ENCODE measurements around the gene INSC. TPM values are rescaled to one million over a fixed set of nuclear protein-coding genes. Genes with fewer than 3 reads are reported as not detected.
A peak's percentile ranks its signal among the peaks of the same experiment; 100 is the strongest.

Gene INSC
- total and polyA plus RNA-seq, 4 donors = 0.63 to 1.3 (median 1.0) TPM

DNA sequence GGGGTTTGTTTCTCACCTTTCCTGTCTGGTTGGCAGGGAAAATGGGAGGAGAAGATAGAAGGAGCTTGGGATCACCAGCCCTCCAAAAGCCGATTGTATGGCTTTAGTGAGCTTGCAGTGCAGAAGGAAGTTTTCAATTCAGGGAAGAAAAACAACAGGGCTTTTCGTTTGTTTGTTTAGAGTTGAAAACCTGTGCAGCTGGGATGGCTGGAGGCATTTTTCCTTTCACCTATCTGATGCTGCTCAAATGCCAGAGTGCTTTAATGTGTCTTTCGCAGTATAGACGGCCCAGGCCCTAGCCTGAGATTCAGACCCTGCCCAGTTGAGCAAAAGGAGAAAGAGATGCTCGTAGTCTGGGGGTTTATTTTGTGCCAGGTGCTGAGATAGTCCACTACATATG, 87.9 kb downstream of the INSC start:
- Histone ChIP-seq H3K9me3 (ENCODE audit: control insufficient read depth, low read length) (no peaks in the 10 kb centered on the region), H3K36me3 (ENCODE audit: control insufficient read depth in 1 of 2, insufficient read depth in 2 of 2, low read length in 1 of 2) (no peaks in the 10 kb centered on the region), H3K27ac (ENCODE audit: low read depth in 1 of 2, low read length in 2 of 2) (no peak overlapping the region), H3K4me1 (ENCODE audit: control insufficient read depth in 1 of 2, insufficient read depth in 2 of 2, low read length in 2 of 2) (peaks cover 0 to 10% of the 10 kb centered on the region in 2 donors), H3K4me3 (ENCODE audit: low read length in 2 of 2) (no peak overlapping the region), H3K27me3 (ENCODE audit: control insufficient read depth in 1 of 2, insufficient read depth in 2 of 2, low read length in 1 of 2) (no peaks in the 10 kb centered on the region)
- DNase-seq (no peak), ATAC-seq (ENCODE audit: low FRiP score) (no peak)
- WGBS, 2 donors = 93 to 96% methylated on average over 5 of the region's 5 CpGs
- intact Hi-C loops (cut with DNase I) = loop anchor here (5.0 to 10.0 kb wide), 3 partner anchors 225 to 298 kb away; partner anchors contain the start of gene CALCA (in 1 of the 2)

DNA sequence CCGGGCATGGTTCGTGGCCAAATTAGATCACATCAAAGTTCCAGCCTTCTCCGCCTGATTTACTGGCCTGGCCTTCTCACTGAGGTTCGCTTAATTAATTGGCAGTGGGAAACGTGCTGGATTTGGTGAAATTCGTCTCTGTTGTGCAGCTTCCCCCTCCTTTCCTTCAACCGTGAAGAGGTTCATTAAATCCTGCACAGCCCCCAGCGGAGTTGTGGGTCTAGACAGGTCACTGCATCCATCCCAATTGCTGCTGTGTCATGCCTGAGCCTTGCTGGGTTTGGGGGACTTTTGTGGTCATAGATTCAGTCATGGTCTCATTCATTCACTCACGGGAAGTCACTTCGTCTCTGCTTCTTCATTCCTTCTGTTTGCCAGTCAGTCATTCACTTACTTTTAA, 90.0 kb downstream of the INSC start:
- peaks cover 0 to 4% of the 10 kb centered on the region in 2 donors for H3K4me1 ChIP-seq (ENCODE audit: control insufficient read depth in 1 of 2, insufficient read depth in 2 of 2, low read length in 2 of 2)
- intact Hi-C loops (cut with DNase I) = loop anchor here (5.0 to 10.0 kb wide), 4 partner anchors 37 to 300 kb away; partner anchors contain the start of gene CALCA (in 1 of the 2)
- WGBS, 2 donors = 93 to 96% methylated on average over 10 of the region's 10 CpGs
- no peak for DNase-seq
- no peak overlapping the region for H3K4me3 ChIP-seq (ENCODE audit: low read length in 2 of 2)
- H3K9me3 ChIP-seq (ENCODE audit: control insufficient read depth, low read length) = no peaks in the 10 kb centered on the region
- no peak overlapping the region for H3K27ac ChIP-seq (ENCODE audit: low read depth in 1 of 2, low read length in 2 of 2)
- H3K27me3 ChIP-seq (ENCODE audit: control insufficient read depth in 1 of 2, insufficient read depth in 2 of 2, low read length in 1 of 2) = no peaks in the 10 kb centered on the region
- H3K36me3 ChIP-seq (ENCODE audit: control insufficient read depth in 1 of 2, insufficient read depth in 2 of 2, low read length in 1 of 2) = no peaks in the 10 kb centered on the region
- ATAC-seq (ENCODE audit: low FRiP score) = no peak

DNA sequence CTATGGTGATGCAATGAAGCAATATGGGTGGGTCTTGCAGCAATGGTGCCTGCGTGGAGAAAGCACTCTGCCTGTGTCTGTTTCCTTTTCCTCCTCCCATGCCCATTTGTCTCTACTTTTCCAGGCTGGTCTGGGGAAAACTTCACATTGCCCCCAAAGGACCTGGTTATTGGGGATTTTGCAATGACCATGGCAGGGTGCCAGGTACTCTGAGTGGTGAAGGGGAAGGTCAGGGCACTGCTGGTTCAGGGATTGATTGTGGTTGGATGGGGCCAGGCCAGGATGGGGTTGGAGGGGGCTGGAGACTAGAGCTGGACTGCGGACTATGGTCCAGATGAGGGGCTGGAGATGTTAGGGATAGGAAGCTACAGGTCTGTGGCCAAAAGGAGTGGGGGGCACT, 92.1 kb downstream of the INSC start:
- 94 to 100% methylated on average over 2 of the region's 2 CpGs for WGBS, 2 donors
- Histone ChIP-seq H3K36me3 (ENCODE audit: control insufficient read depth in 1 of 2, insufficient read depth in 2 of 2, low read length in 1 of 2) (no peaks in the 10 kb centered on the region), H3K4me3 (ENCODE audit: low read length in 2 of 2) (no peak overlapping the region), H3K27ac (ENCODE audit: low read depth in 1 of 2, low read length in 2 of 2) (no peak overlapping the region), H3K9me3 (ENCODE audit: control insufficient read depth, low read length) (no peaks in the 10 kb centered on the region), H3K4me1 (ENCODE audit: control insufficient read depth in 1 of 2, insufficient read depth in 2 of 2, low read length in 2 of 2) (no peaks in the 10 kb centered on the region), H3K27me3 (ENCODE audit: control insufficient read depth in 1 of 2, insufficient read depth in 2 of 2, low read length in 1 of 2) (no peaks in the 10 kb centered on the region)
- DNase-seq (no peak), ATAC-seq (ENCODE audit: low FRiP score) (no peak)
- intact Hi-C loops (cut with DNase I) = loop anchor here (5.0 to 10.0 kb wide), 3 partner anchors 39 to 302 kb away; partner anchors contain the start of gene CALCA (in 1 of the 2)

DNA sequence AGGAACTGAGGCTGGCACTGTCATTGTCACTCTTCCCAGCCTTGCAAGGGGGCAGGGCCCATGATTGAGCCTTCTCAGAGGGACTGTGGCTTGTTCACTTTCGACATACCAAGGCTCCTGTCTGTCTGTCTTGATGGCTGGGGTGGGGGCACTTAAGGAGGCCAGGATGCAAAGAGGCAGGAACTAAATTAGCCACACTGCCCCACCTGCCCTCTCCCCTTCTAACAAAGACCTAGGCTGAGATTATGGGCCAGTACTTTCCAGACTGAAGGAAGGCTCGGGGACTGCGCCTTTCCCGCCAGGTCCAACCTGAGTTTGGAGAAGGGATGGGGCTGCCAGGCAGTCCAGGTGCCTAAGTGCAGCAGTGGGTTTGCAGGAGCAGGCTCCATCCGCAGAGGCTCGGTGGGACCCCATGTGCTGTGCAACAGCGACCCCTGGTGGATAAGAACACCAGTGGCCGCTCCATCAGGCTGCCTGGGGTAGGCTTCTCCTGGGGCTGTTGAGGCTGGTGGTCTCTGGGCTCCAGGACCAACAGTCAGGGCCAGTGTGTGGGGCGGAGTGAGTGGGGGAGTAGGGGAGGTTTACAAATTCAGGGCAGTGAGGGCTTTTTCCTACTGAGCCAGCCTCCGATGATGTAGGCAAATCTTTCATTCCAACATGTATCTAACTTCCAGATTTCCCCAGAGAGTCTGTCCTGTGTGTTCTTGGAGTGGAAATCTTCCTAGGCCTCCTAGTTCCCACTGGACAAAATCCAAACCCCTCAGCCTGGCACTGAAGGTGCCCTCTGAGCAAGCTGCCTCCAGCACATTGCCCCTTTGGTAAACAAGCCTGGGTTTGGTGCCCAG, 93.9 kb downstream of the INSC start:
- no peaks in the 10 kb centered on the region for H3K36me3 ChIP-seq (ENCODE audit: control insufficient read depth in 1 of 2, insufficient read depth in 2 of 2, low read length in 1 of 2)
- intact Hi-C loops (cut with DNase I) = loop anchor here (1.0 to 10.0 kb wide), 5 partner anchors 41 to 304 kb away; partner anchors contain the start of gene CALCA (in 1 of the 2)
- no peak overlapping the region for H3K4me3 ChIP-seq (ENCODE audit: low read length in 2 of 2)
- ATAC-seq (ENCODE audit: low FRiP score) (peak; percentile 91), DNase-seq (peak; percentile 77 to 89)
- no peaks in the 10 kb centered on the region for H3K4me1 ChIP-seq (ENCODE audit: control insufficient read depth in 1 of 2, insufficient read depth in 2 of 2, low read length in 2 of 2)
- H3K27ac ChIP-seq (ENCODE audit: low read depth in 1 of 2, low read length in 2 of 2) = no peak overlapping the region
- 15 to 19% methylated on average over 10 of the region's 10 CpGs for WGBS, 2 donors
- H3K9me3 ChIP-seq (ENCODE audit: control insufficient read depth, low read length) = no peaks in the 10 kb centered on the region
- no peaks in the 10 kb centered on the region for H3K27me3 ChIP-seq (ENCODE audit: control insufficient read depth in 1 of 2, insufficient read depth in 2 of 2, low read length in 1 of 2)

DNA sequence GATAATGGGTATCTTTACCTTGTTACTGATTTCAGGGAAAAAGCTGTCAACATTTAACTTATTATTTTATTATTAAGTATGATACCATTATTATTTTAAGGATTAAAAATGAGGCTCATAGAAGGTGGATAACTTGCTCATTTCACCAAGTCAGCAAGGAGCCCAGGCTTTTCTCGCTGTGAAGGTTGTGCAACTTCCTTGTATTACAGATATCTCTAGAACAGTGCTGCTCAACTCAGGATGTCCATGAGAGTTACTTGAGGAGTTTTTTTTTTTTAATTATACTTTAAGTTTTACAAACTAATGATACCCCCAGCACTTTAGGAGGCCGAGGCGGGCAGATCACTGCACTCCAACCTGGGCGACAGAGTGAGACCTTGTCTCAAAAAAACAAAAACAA, 98.2 kb downstream of the INSC start:
- DNase-seq = no peak
- Histone ChIP-seq H3K9me3 (ENCODE audit: control insufficient read depth, low read length) (no peaks in the 10 kb centered on the region), H3K4me3 (ENCODE audit: low read length in 2 of 2) (no peak overlapping the region), H3K27ac (ENCODE audit: low read depth in 1 of 2, low read length in 2 of 2) (no peak overlapping the region), H3K4me1 (ENCODE audit: control insufficient read depth in 1 of 2, insufficient read depth in 2 of 2, low read length in 2 of 2) (no peaks in the 10 kb centered on the region), H3K36me3 (ENCODE audit: control insufficient read depth in 1 of 2, insufficient read depth in 2 of 2, low read length in 1 of 2) (peaks cover 0 to 4% of the 10 kb centered on the region in 2 donors), H3K27me3 (ENCODE audit: control insufficient read depth in 1 of 2, insufficient read depth in 2 of 2, low read length in 1 of 2) (no peaks in the 10 kb centered on the region)
- 94 to 95% methylated on average over 4 of the region's 4 CpGs for WGBS, 2 donors
- no peak for ATAC-seq (ENCODE audit: low FRiP score)
- intact Hi-C loops (cut with DNase I) = no loop called here

DNA sequence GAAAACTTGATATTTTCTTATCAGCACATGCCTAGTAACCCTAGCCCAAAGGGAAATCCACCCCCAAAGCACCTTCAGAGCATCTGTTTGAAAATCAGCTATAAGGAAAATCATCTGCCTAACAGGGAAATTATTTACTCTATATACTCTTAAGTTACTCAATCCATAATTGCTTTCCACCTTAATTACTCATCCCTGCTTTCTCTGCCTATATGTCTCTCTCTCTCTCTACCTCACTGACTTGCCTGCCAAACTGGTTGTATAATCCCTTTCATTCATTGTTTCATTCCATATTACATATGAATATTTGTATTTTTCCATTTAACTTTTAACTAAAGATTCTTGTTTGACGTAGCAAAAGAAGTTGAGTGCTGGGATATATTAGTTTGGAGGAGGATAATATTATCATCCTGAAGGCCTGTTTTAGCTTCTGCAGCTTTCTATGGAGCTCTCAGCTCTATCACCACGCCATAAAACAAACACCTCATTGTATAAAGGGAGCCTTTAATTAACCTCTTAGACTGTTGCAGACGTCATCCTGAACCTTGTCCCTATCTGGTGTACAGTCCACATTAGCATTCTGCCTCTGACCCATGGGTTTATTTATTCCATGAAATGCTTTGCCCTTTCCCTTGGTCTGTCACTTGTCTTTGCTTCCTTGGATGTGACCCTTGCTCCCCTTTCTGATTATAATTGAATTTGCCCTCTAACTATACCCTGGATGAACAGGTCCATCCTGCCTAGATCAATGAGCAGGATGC, 98.9 kb downstream of the INSC start:
- intact Hi-C loops (cut with DNase I) = no loop called here
- 80 to 89% methylated on average over 3 of the region's 3 CpGs for WGBS, 2 donors
- no peak overlapping the region for H3K27ac ChIP-seq (ENCODE audit: low read depth in 1 of 2, low read length in 2 of 2)

DNA sequence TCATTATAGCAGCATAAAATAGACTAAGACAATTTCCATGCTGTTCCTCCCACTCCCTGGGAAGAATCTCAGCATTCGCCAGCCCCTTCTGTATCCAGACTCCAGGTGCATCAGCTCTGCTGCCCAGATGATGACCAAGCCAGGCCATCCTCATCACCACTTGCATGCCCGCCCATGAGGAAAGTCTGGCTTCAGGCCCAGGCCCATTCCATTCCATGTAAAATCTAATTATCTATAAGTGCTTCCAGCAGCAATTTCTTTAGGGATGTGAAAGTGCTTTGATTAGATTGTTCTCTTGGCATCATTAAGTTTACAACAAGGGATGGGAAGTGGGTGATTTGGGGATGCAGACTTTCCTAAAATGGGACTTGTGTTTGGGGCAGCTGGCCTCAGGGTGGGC, 100.3 kb downstream of the INSC start:
- intact Hi-C loops (cut with DNase I) = no loop called here
- DNase-seq (no peak), ATAC-seq (ENCODE audit: low FRiP score) (no peak)
- Histone ChIP-seq H3K4me1 (ENCODE audit: control insufficient read depth in 1 of 2, insufficient read depth in 2 of 2, low read length in 2 of 2) (no peaks in the 10 kb centered on the region), H3K36me3 (ENCODE audit: control insufficient read depth in 1 of 2, insufficient read depth in 2 of 2, low read length in 1 of 2) (peaks cover 0 to 4% of the 10 kb centered on the region in 2 donors), H3K9me3 (ENCODE audit: control insufficient read depth, low read length) (no peaks in the 10 kb centered on the region), H3K27ac (ENCODE audit: low read depth in 1 of 2, low read length in 2 of 2) (no peak overlapping the region), H3K4me3 (ENCODE audit: low read length in 2 of 2) (no peak overlapping the region), H3K27me3 (ENCODE audit: control insufficient read depth in 1 of 2, insufficient read depth in 2 of 2, low read length in 1 of 2) (no peaks in the 10 kb centered on the region)
- 96% methylated on average over 2 of the region's 2 CpGs for WGBS, 2 donors

More for the DNA sequence above, 98.9 kb downstream of the INSC start:
- Histone ChIP-seq H3K4me1 (ENCODE audit: control insufficient read depth in 1 of 2, insufficient read depth in 2 of 2, low read length in 2 of 2) (no peaks in the 10 kb centered on the region), H3K4me3 (ENCODE audit: low read length in 2 of 2) (no peak overlapping the region), H3K9me3 (ENCODE audit: control insufficient read depth, low read length) (no peaks in the 10 kb centered on the region), H3K27me3 (ENCODE audit: control insufficient read depth in 1 of 2, insufficient read depth in 2 of 2, low read length in 1 of 2) (no peaks in the 10 kb centered on the region), H3K36me3 (ENCODE audit: control insufficient read depth in 1 of 2, insufficient read depth in 2 of 2, low read length in 1 of 2) (peaks cover 0 to 4% of the 10 kb centered on the region in 2 donors)
- ATAC-seq (ENCODE audit: low FRiP score) (no peak), DNase-seq (no peak)

DNA sequence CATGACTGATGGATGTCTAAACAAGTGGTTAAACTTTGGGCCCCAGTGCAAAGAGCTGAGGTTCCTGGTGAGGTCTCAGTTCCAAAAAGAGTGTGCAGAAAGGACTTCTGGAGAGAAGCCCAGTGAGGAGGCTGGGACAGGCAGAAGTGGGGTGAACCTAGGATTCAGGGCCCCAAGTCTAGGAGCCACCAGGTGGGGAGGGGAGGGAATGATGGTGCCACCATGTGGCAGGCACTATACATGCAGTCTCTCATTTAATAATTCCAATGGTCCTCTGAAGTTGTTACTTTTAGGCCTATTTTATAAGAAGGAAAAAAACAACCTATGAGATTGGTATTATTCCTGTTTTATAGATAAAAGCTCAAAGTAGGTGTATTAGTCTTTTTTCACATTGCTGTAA, 102.0 kb downstream of the INSC start:
- DNase-seq = no peak
- Histone ChIP-seq H3K27me3 (ENCODE audit: control insufficient read depth in 1 of 2, insufficient read depth in 2 of 2, low read length in 1 of 2) (no peaks in the 10 kb centered on the region), H3K27ac (ENCODE audit: low read depth in 1 of 2, low read length in 2 of 2) (no peak overlapping the region), H3K9me3 (ENCODE audit: control insufficient read depth, low read length) (no peaks in the 10 kb centered on the region), H3K4me1 (ENCODE audit: control insufficient read depth in 1 of 2, insufficient read depth in 2 of 2, low read length in 2 of 2) (no peaks in the 10 kb centered on the region), H3K36me3 (ENCODE audit: control insufficient read depth in 1 of 2, insufficient read depth in 2 of 2, low read length in 1 of 2) (peaks cover 0 to 4% of the 10 kb centered on the region in 2 donors), H3K4me3 (ENCODE audit: low read length in 2 of 2) (no peak overlapping the region)
- ATAC-seq (ENCODE audit: low FRiP score) = no peak
- intact Hi-C loops (cut with DNase I) = no loop called here
